K562 (cell line): ENCODE data around the gene RPS6KA2. TPM values are rescaled to one million over a fixed set of nuclear protein-coding genes. Genes with fewer than 3 reads are reported as not detected.

Source experiments
- ATAC-seq: fragments of 200-7000 bp; cut with Tn5 transposase; 3 replicates; pipeline ENCODE4 v1.9.1; 2020; ENCODE audit warnings: moderate library complexity
- BruUV-seq: library from RNA; stranded (reverse); fragments of 400-500 nt; replicated peaks from 2 replicates; lab custom pipeline; 2021; lab: Mats Ljungman, UMichigan
- CTCF ChIA-PET: fragments of 300-600 bp; formaldehyde crosslinking; extraction: SDS; loops from one replicate; lab custom pipeline; 2021; ENCODE audit warnings: low intra/inter-chr PET ratio; lab: Yijun Ruan, JAX
- POLR2A ChIA-PET: fragments of 300-600, 350-650 bp; sonication (Branson Sonifier 250); formaldehyde crosslinking; extraction: SDS; loops from one replicate; lab custom pipeline; 2021; ENCODE audit warnings: antibody characterized with exemption, inconsistent platforms; lab: Yijun Ruan, JAX
- DNase-seq, 4 experiments: peaks; one replicate each; pipeline versions ENCODE4 v3.0.0 to v3.0.0-alpha.2; 2011 to 2018; ENCODE audit warnings: low spot score in 3 of 4, mixed read lengths in 3 of 4; ENCODE audit errors: extremely low read depth in 1 of 4
- FAIRE-seq: peaks from 2 replicates; lab custom pipeline; 2011; peaks lifted over from hg19 to GRCh38; lab: Jason Lieb, UNC
- H2AFZ ChIP-seq: 2 replicates; pipeline ENCODE4 v1.6.0; 2011; ENCODE audit warnings: low read depth, low read length, control low read depth, inconsistent platforms
- H3K27ac ChIP-seq: fragments of 200-600 bp; 3 replicates; pipeline ENCODE4 v1.8.0; 2011; ENCODE audit warnings: low read depth, mild to moderate bottlenecking, control low read depth, inconsistent platforms, low read length, moderate library complexity, mixed read lengths; ENCODE audit errors: extremely low read depth
- H3K27me3 ChIP-seq, 2 experiments: fragments of 300-600 bp in 1 of 2; 2 replicates in 1 of 2; 3 replicates in 1 of 2; pipeline versions ENCODE4 v1.6.0 to v1.8.0; 2011; ENCODE audit warnings: inconsistent platforms in 2 of 2, low read length in 2 of 2, mild to moderate bottlenecking in 1 of 2, mixed read lengths in 1 of 2, moderate library complexity in 1 of 2; ENCODE audit not compliant: control insufficient read depth in 2 of 2, insufficient read depth in 2 of 2
- H3K36me3 ChIP-seq: fragments of 300-600 bp; 3 replicates; pipeline ENCODE4 v1.8.0; 2011; ENCODE audit warnings: mild to moderate bottlenecking, low read length, inconsistent platforms; ENCODE audit not compliant: control insufficient read depth, insufficient read depth
- H3K4me1 ChIP-seq, 2 experiments: fragments of 200-600 bp in 1 of 2; replicated peaks in 1 of 2; 2 replicates in 1 of 2; 3 replicates in 1 of 2; pipeline versions ENCODE4 v1.5.1 to v1.8.0; 2011; ENCODE audit warnings: inconsistent platforms in 2 of 2, low read length in 2 of 2, mild to moderate bottlenecking in 1 of 2, mixed read lengths in 1 of 2, moderate library complexity in 1 of 2; ENCODE audit not compliant: control insufficient read depth in 2 of 2, insufficient read depth in 2 of 2
- H3K4me2 ChIP-seq: 2 replicates; pipeline ENCODE4 v1.6.1; 2011; ENCODE audit warnings: low read length, control low read depth, inconsistent platforms, mixed read lengths; ENCODE audit not compliant: insufficient read depth
- H3K4me3 ChIP-seq: fragments of 200-600 bp; sonication (generic), shearing (Covaris generic); 2 replicates; pipeline ENCODE4 v1.5.1; 2016; ENCODE audit warnings: control low read depth, inconsistent platforms
- H3K79me2 ChIP-seq: fragments of 200-600 bp; 3 replicates; pipeline ENCODE4 v1.8.0; 2011; ENCODE audit warnings: low read length, inconsistent platforms; ENCODE audit not compliant: control insufficient read depth, insufficient read depth
- H3K9ac ChIP-seq, 2 experiments: 2 replicates each; pipeline versions ENCODE4 v1.6.0 to v1.6.1; 2011; ENCODE audit warnings: low read depth in 2 of 2, low read length in 2 of 2, control low read depth in 1 of 2, inconsistent platforms in 1 of 2, mild to moderate bottlenecking in 1 of 2, mixed read lengths in 1 of 2; ENCODE audit not compliant: insufficient read depth in 1 of 2
- H3K9me1 ChIP-seq: one replicate; pipeline ENCODE4 v1.6.0; 2011; ENCODE audit warnings: inconsistent platforms, mild to moderate bottlenecking, low read length, moderate library complexity; ENCODE audit not compliant: control insufficient read depth, insufficient read depth
- H3K9me3 ChIP-seq: replicated peaks from 2 replicates; pipeline ENCODE4 v1.5.1; 2011; ENCODE audit warnings: low read depth, low read length, inconsistent platforms; ENCODE audit not compliant: control insufficient read depth, insufficient read depth
- H4K20me1 ChIP-seq: replicated peaks from 2 replicates; pipeline ENCODE4 v1.6.1; 2011; ENCODE audit warnings: low read length, inconsistent platforms, mixed read lengths; ENCODE audit not compliant: control insufficient read depth, insufficient read depth
- CHCHD3 ChIP-seq: fragments of 250-450 bp; sonication (Bioruptor Pico); IDR thresholded peaks from 2 replicates; pipeline ENCODE4 v2.1.2; 2022; ENCODE audit warnings: mild to moderate bottlenecking
- DDX20 ChIP-seq: fragments of 450-650 bp; IDR thresholded peaks from 2 replicates; pipeline ENCODE4 v1.6.1; 2016; ENCODE audit warnings: missing genetic modification characterization, low read depth, mild to moderate bottlenecking, missing compliant biosample characterization, moderate library complexity
- GATAD2A ChIP-seq: fragments of 450-650 bp; IDR thresholded peaks from 2 replicates; pipeline ENCODE4 v1.6.1; 2017
- MAZ ChIP-seq, 2 experiments: fragments of 450-650 bp in 1 of 2; sonication (generic) in 1 of 2; formaldehyde crosslinking; IDR thresholded peaks in 1 of 2; conservative IDR thresholded peaks in 1 of 2; 2 replicates each; pipeline versions ENCODE4 v1.4.0 to v1.5.0; 2020; ENCODE audit warnings: mild to moderate bottlenecking in 1 of 2, missing genetic modification reagents in 1 of 2
- MTA1 ChIP-seq: fragments of 450-650 bp; IDR thresholded peaks from 2 replicates; pipeline ENCODE4 v1.6.1; 2017; ENCODE audit warnings: borderline replicate concordance
- NRF1 ChIP-seq, 2 experiments: fragments of 450-650 bp; IDR thresholded peaks in 1 of 2; conservative IDR thresholded peaks in 1 of 2; 2 replicates each; pipeline ENCODE4 v1.6.1; 2014; ENCODE audit warnings: mild to moderate bottlenecking in 2 of 2
- OTX1 ChIP-seq: fragments of 450-650 bp; formaldehyde crosslinking; IDR thresholded peaks from 2 replicates; pipeline ENCODE4 v1.4.0; 2022; ENCODE audit warnings: mild to moderate bottlenecking
- RFX7 ChIP-seq: fragments of 250-450 bp; sonication (Bioruptor Pico); IDR thresholded peaks from 2 replicates; pipeline ENCODE4 v1.5.1; 2021; ENCODE audit warnings: mild to moderate bottlenecking
- SRSF3 ChIP-seq: fragments of 200-400 bp; formaldehyde crosslinking; IDR thresholded peaks from 2 replicates; pipeline ENCODE4 v1.6.1; 2016; ENCODE audit warnings: mild to moderate bottlenecking, low read length, moderate library complexity; ENCODE audit not compliant: insufficient read depth
- THAP7 ChIP-seq: fragments of 250-450 bp; sonication (Bioruptor Pico); IDR thresholded peaks from 2 replicates; pipeline ENCODE4 v1.5.0; 2021
- UBTF ChIP-seq, 2 experiments: IDR thresholded peaks; 2 replicates each; pipeline ENCODE4 v1.6.1; 2012; ENCODE audit warnings: improper control_type of control experiment in 2 of 2, low read depth in 2 of 2, low read length in 2 of 2, borderline replicate concordance in 1 of 2
- VEZF1 ChIP-seq: fragments of 200-800 bp; sonication (Bioruptor generic); IDR thresholded peaks from 2 replicates; pipeline ENCODE4 v1.6.1; 2017; ENCODE audit warnings: missing genetic modification characterization, missing compliant biosample characterization
- XRCC4 ChIP-seq: IDR thresholded peaks from one replicate; pipeline ENCODE4 v1.6.1; 2011; ENCODE audit not compliant: insufficient read depth, insufficient read length; ENCODE audit errors: extremely low read depth
- ZNF143 ChIP-seq: sonication (generic); formaldehyde crosslinking; IDR thresholded peaks from 2 replicates; pipeline ENCODE4 v1.9.0; 2022; ENCODE audit warnings: mild to moderate bottlenecking, missing genetic modification reagents
- ZNF354B ChIP-seq: fragments of 250-450 bp; sonication (Bioruptor Pico); IDR thresholded peaks from 2 replicates; pipeline ENCODE4 v1.4.0; 2020
- WGBS: fragments of 100-300 bp; shearing (Covaris generic); methylation state at CpG from one replicate; pipeline ENCODE4 v1.1.6; 2016; ENCODE audit warnings: low coverage, mixed read lengths; ENCODE audit not compliant: insufficient coverage; ENCODE audit errors: missing lambda C conversion rate; 5-methylcytosine and 5-hydroxymethylcytosine counted together
- in situ Hi-C: fragments of 300-500 bp; cut with MboI; formaldehyde crosslinking; loops from 4 replicates; pipeline ENCODE4 v1.15.0; 2018; ENCODE audit warnings: inconsistent platforms, mixed read lengths
- intact Hi-C: fragments of 100-400 bp; cut with micrococcal nuclease; formaldehyde crosslinking; loops from 2 replicates; pipeline ENCODE4 v1.14.2; 2022
- polyA plus RNA-seq, 8 experiments: library from polyadenylated mRNA; depleted of rRNA in 4 of 8; stranded (reverse) in 5 of 8; unstranded in 3 of 8; fragments of >200 nt; fragmentation: Nextera tagmentation in 2 of 8; fragmentation: Illumina TruSeq in 1 of 8; extraction: Ambion mirVana in 2 of 8; extraction: Trizol in 1 of 8; gene quantifications; 2 replicates each; pipeline versions ENCODE4 v1.2.1 to v1.2.3, GENCODE V29; 2011 to 2014; ENCODE audit warnings: inconsistent platforms in 1 of 8, missing spikeins in 1 of 8
- total RNA-seq, 7 experiments: library from RNA; depleted of rRNA in 6 of 7; stranded (reverse); fragments of >200 nt in 6 of 7; fragmentation: Illumina TruSeq in 2 of 7; extraction: Trizol in 2 of 7; gene quantifications; 2 replicates each; pipeline versions ENCODE4 v1.2.1 to v1.2.3, GENCODE V29; 2011 to 2021; ENCODE audit warnings: low replicate concordance in 1 of 7

Gene RPS6KA2
- total and polyA plus RNA-seq, 9 of the 15 experiments (the other 6 are each of a cell fraction or from before 2014, with no cell fraction given) = 0.29 to 1.00 (median 0.53) TPM

- no peak for TF ChIP-seq UBTF (IDR thresholded peaks at IDR 0.05; ENCODE audit: borderline replicate concordance in 1 of 2, low read depth in 2 of 2, low read length in 2 of 2)
- no peak for TF ChIP-seq OTX1 (CRISPR knock-in tag)
- TF ChIP-seq, all 486 proteins: peak for 0
Measured at GRCh38 chr6:166505133-166505905, 121.7 kb downstream of the RPS6KA2 start (continued).

GRCh38 chr6:166504100-166504499, 123.0 kb downstream of the RPS6KA2 start:
- Histone ChIP-seq H4K20me1 (no peaks in the 10 kb centered on the region), H3K4me2 (no peak overlapping the region), H3K27ac (no peak overlapping the region), H3K36me3 (no peaks in the 10 kb centered on the region), H3K9me1 (no peaks in the 10 kb centered on the region), H3K4me3 (no peak overlapping the region), H2AFZ (no peak overlapping the region), H3K9ac (no peak overlapping the region), H3K4me1 (no peaks in the 10 kb centered on the region), H3K27me3 (peaks cover 51 to 92% of the 10 kb centered on the region in 2 experiments; a peak in 4 of 5 replicates), H3K79me2 (no peaks in the 10 kb centered on the region), H3K9me3 (no peaks in the 10 kb centered on the region)
- intact Hi-C loops (no loop called here), in situ Hi-C loops (no loop called here)
- 1% methylated on average over 9 of the region's 9 CpGs for WGBS
- ATAC-seq (no peak), FAIRE-seq (no peak), DNase-seq (no peak)
- POLR2A ChIA-PET = interaction anchor here (0.6 to 1.5 kb wide), 4 partner anchors 9 to 69 kb away, joined by 3 to 5 read pairs (median 3); no protein-coding TSS in a partner anchor
- BruUV-seq = no TSS peak
- no peak for TF ChIP-seq NRF1 (conservative IDR thresholded peaks at IDR 0.05 in 1 of 2, IDR thresholded peaks at IDR 0.05 in 1 of 2)
- no peak for TF ChIP-seq THAP7 (CRISPR knock-in tag)
- TF ChIP-seq VEZF1 (CRISPR knock-in tag) = no peak
- TF ChIP-seq CHCHD3 (CRISPR knock-in tag) = no peak
- no peak for TF ChIP-seq GATAD2A
- no peak for TF ChIP-seq XRCC4
- no peak for TF ChIP-seq ZNF354B (CRISPR knock-in tag)
- no peak for TF ChIP-seq RFX7 (CRISPR knock-in tag)
- no peak for TF ChIP-seq MAZ (CRISPR knock-in tag; conservative IDR thresholded peaks at IDR 0.05 in 1 of 2, IDR thresholded peaks at IDR 0.05 in 1 of 2)
- TF ChIP-seq ZNF143 (CRISPR knock-in tag) = no peak
- no peak for TF ChIP-seq MTA1
- no peak for TF ChIP-seq SRSF3
- no peak for TF ChIP-seq DDX20 (tag)
- CTCF ChIA-PET = no interaction called here
